ENCODE measurements around the gene JMY. TPM values are rescaled to one million over a fixed set of nuclear protein-coding genes. Genes with fewer than 3 reads are reported as not detected.

Gene JMY
- total RNA-seq, 1 donor from 2014 or later: 4.2 TPM

DNA sequence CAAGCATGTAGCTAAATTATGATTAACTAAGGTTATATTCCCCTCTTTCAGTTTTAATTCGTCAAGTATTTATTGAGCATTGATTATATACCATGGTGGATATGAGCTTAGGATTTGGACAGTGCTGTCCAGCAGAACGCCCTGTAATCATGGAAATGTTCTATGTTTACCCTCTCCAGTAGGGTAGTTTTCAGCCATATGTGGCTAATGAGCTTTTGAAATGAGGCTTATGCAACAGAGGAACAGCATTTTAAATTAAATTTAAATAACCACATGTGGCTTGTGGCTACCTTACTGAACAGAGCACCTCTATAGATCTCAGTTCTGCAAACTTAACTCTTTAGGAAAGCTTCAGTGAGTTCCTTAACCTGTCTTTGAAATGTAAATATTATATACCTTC, 59.1 kb downstream of the JMY start:
- H3K27me3 Mint-ChIP-seq (ENCODE audit: low read depth): no peaks in the 10 kb centered on the region
- H3K36me3 Mint-ChIP-seq (ENCODE audit: low read depth): no peaks in the 10 kb centered on the region
- no peak for TF ChIP-seq CTCF (conservative IDR thresholded peaks at IDR 0.05)
- H3K27ac Mint-ChIP-seq (ENCODE audit: unreplicated experiment): no peak overlapping the region
- DNase-seq (ENCODE audit: low read depth, low spot score): no peak
- no peaks in the 10 kb centered on the region for H3K4me1 Mint-ChIP-seq
- no peak overlapping the region for H3K4me3 Mint-ChIP-seq
- H3K9me3 Mint-ChIP-seq: no peaks in the 10 kb centered on the region

- Mint-ChIP-seq H3K4me3 (no peak overlapping the region), H3K27me3 (ENCODE audit: low read depth) (no peaks in the 10 kb centered on the region), H3K4me1 (no peaks in the 10 kb centered on the region), H3K9me3 (no peaks in the 10 kb centered on the region), H3K27ac (ENCODE audit: unreplicated experiment) (peak overlapping the region; percentile 23), H3K36me3 (ENCODE audit: low read depth) (peaks cover 2% of the 10 kb centered on the region)
- DNase-seq (ENCODE audit: low read depth, low spot score): no peak
- no peak for TF ChIP-seq CTCF (conservative IDR thresholded peaks at IDR 0.05)
Measured at GRCh38 chr5:79297661-79298060, 61.7 kb downstream of the JMY start.

DNA sequence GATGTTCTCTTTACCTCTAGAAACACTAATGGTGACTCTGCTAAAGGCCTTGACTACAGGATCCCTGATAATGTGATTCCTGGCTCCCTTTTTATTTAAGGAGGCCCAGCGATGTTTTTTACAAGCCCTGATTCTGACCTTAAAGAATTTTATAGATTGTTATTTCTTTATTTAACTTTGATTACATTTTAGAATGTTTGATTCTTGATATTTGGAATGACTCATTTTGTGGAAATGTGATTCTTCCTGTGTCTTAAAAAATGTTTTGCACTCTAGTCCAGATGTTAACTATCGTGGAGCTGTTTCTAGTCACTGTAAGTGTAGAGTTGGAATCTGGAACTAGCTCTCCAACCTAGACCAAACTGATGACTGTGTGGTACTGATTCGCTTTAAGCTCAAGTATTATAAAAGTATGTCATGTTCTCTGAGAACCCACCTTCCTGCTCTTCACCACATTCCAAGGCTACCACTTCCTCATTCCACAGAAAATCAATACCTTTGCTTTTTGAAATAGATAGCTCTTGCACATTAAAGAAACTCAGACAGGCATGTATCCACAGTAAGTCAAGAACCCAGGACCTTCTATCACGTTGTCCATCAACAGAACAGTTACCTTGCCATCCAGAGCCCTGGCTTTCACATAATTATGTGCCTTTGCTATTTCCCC, 65.2 kb downstream of the JMY start:
- Mint-ChIP-seq H3K36me3 (ENCODE audit: low read depth) (peaks cover 2% of the 10 kb centered on the region), H3K4me3 (no peak overlapping the region), H3K9me3 (no peaks in the 10 kb centered on the region), H3K27ac (ENCODE audit: unreplicated experiment) (no peak overlapping the region), H3K27me3 (ENCODE audit: low read depth) (no peaks in the 10 kb centered on the region), H3K4me1 (no peaks in the 10 kb centered on the region)
- no peak for DNase-seq (ENCODE audit: low read depth, low spot score)
- no peak for TF ChIP-seq CTCF (conservative IDR thresholded peaks at IDR 0.05)

GRCh38 chr5:79302454-79302853, 66.5 kb downstream of the JMY start:
- no peaks in the 10 kb centered on the region for H3K4me1 Mint-ChIP-seq
- TF ChIP-seq CTCF (conservative IDR thresholded peaks at IDR 0.05): no peak
- no peaks in the 10 kb centered on the region for H3K27me3 Mint-ChIP-seq (ENCODE audit: low read depth)
- no peak overlapping the region for H3K27ac Mint-ChIP-seq (ENCODE audit: unreplicated experiment)
- DNase-seq (ENCODE audit: low read depth, low spot score): no peak
- H3K36me3 Mint-ChIP-seq (ENCODE audit: low read depth): peaks cover 2% of the 10 kb centered on the region
- H3K4me3 Mint-ChIP-seq: no peak overlapping the region
- H3K9me3 Mint-ChIP-seq: no peaks in the 10 kb centered on the region

GRCh38 chr5:79305706-79306105, 69.8 kb downstream of the JMY start:
- no peak for DNase-seq (ENCODE audit: low read depth, low spot score)
- Mint-ChIP-seq H3K4me3 (no peak overlapping the region), H3K27me3 (ENCODE audit: low read depth) (no peaks in the 10 kb centered on the region), H3K4me1 (peaks cover 5% of the 10 kb centered on the region), H3K27ac (ENCODE audit: unreplicated experiment) (no peak overlapping the region), H3K36me3 (ENCODE audit: low read depth) (peaks cover 2% of the 10 kb centered on the region), H3K9me3 (no peaks in the 10 kb centered on the region)
- no peak for TF ChIP-seq CTCF (conservative IDR thresholded peaks at IDR 0.05)

Measured in neural crest cell (in vitro differentiated cells).